ENCODE data around the gene MYH13. TPM values are rescaled to one million over a fixed set of nuclear protein-coding genes. Genes with fewer than 3 reads are reported as not detected.

Gene MYH13
- total and polyA plus RNA-seq, 7 donors, result 0.01 to 0.11 (median 0.07) TPM

- H3K27me3 ChIP-seq (ENCODE audit: insufficient read depth in 3 of 3, low read length in 2 of 3), result no peaks in the 10 kb centered on the region
- H3K4me3 ChIP-seq, result no peak overlapping the region
- intact Hi-C loops (cut with DNase I), result loop anchor here in 1 of 2 donors (10.0 kb wide), 1 partner anchor 80 kb away; no protein-coding TSS in a partner anchor
- no peaks in the 10 kb centered on the region for H3K4me1 ChIP-seq
- no peaks in the 10 kb centered on the region for H3K36me3 ChIP-seq (ENCODE audit: insufficient read depth in 1 of 2, low read depth in 1 of 2)
- DNase-seq, result no peak
- WGBS, 3 donors, result 79 to 84% (median 81%) methylated on average over 6 of the region's 6 CpGs
- ATAC-seq, result no peak
- TF ChIP-seq CTCF (IDR thresholded peaks at IDR 0.05), result no peak
- H3K9me3 ChIP-seq, result no peaks in the 10 kb centered on the region
- no peak overlapping the region for H3K27ac ChIP-seq
Observed at GRCh38 chr17:10394201-10394887, 21.5 kb upstream of the MYH13 start.

DNA sequence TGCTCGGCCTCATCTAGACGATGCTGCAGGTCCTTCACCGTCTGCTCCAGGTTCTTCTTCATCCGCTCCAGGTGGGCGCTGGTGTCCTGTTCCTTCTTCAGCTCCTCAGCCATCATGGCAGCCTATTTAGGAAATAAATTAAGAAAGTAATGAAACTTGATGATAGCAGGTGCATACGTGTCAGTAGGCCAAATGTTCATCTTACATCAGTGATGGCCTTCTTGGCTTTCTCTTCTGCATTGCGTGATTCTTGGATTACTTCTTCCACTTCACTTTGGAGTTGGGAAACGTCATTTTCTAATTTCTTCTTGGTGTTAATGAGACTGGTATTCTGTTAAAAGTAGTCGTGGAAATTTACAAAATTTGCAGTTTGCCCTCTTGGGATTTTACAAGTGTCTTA, 20.1 kb upstream of the MYH13 start:
- no peaks in the 10 kb centered on the region for H3K4me1 ChIP-seq
- DNase-seq (no peak), ATAC-seq (peak in 2 of 4 donors; percentile 24 to 66)
- H3K4me3 ChIP-seq, result no peak overlapping the region
- WGBS, 3 donors, result 46 to 73% (median 56%) methylated on average over 9 of the region's 9 CpGs
- H3K27me3 ChIP-seq (ENCODE audit: insufficient read depth in 3 of 3, low read length in 2 of 3), result no peaks in the 10 kb centered on the region
- TF ChIP-seq CTCF (IDR thresholded peaks at IDR 0.05), result no peak
- no peaks in the 10 kb centered on the region for H3K9me3 ChIP-seq
- intact Hi-C loops (cut with DNase I), result loop anchor here in 1 of 2 donors (10.0 kb wide), 1 partner anchor 82 kb away; no protein-coding TSS in a partner anchor
- no peak overlapping the region for H3K27ac ChIP-seq
- H3K36me3 ChIP-seq (ENCODE audit: insufficient read depth in 1 of 2, low read depth in 1 of 2), result no peaks in the 10 kb centered on the region

DNA sequence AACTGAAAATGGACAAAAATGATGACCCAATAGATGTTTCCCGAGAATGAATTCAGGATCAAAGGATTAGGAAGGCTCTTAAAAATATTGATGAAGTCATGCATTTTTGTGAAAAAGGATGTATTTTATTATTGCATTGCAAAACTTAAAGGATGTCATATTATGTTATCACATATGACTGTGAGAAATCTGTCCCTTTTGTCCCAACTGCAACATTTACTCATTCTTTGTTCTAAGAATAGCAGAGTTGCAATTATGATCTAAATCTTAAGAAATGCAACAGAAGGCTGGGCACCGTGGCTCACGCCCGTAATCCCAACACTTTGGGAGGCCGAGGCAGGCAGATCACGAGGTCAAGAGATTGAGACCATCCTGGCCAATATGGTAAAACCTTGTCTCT, 13.1 kb upstream of the MYH13 start:
- no peak overlapping the region for H3K27ac ChIP-seq
- no peak for TF ChIP-seq CTCF (IDR thresholded peaks at IDR 0.05)
- H3K9me3 ChIP-seq, result no peaks in the 10 kb centered on the region
- H3K4me3 ChIP-seq, result no peak overlapping the region
- intact Hi-C loops (cut with DNase I), result no loop called here
- H3K4me1 ChIP-seq, result peaks cover 11% of the 10 kb centered on the region
- DNase-seq (no peak), ATAC-seq (no peak)
- H3K36me3 ChIP-seq (ENCODE audit: insufficient read depth in 1 of 2, low read depth in 1 of 2), result no peaks in the 10 kb centered on the region
- WGBS, 3 donors, result 52 to 64% (median 60%) methylated on average over 6 of the region's 6 CpGs
- H3K27me3 ChIP-seq (ENCODE audit: insufficient read depth in 3 of 3, low read length in 2 of 3), result no peaks in the 10 kb centered on the region

GRCh38 chr17:10384175-10384574, 11.4 kb upstream of the MYH13 start:
- Histone ChIP-seq H3K27ac (peak overlapping the region; percentile 77), H3K36me3 (ENCODE audit: insufficient read depth in 1 of 2, low read depth in 1 of 2) (no peaks in the 10 kb centered on the region), H3K27me3 (ENCODE audit: insufficient read depth in 3 of 3, low read length in 2 of 3) (no peaks in the 10 kb centered on the region), H3K9me3 (no peaks in the 10 kb centered on the region), H3K4me1 (peaks cover 11% of the 10 kb centered on the region), H3K4me3 (peak overlapping the region; percentile 26)
- ATAC-seq (peak; percentile 86 to 98 (median 97)), DNase-seq (peak in 1 of 2 donors; percentile 57)
- no peak for TF ChIP-seq CTCF (IDR thresholded peaks at IDR 0.05)
- WGBS, 3 donors, result 17 to 37% (median 26%) methylated on average over 8 of the region's 8 CpGs
- intact Hi-C loops (cut with DNase I), result loop anchor here in 1 of 2 donors (5.0 kb wide), 1 partner anchor 238 kb away; no protein-coding TSS in a partner anchor

Measured in psoas muscle (tissue), 8 donors.